ENCODE results near the gene MED25.

DNA sequence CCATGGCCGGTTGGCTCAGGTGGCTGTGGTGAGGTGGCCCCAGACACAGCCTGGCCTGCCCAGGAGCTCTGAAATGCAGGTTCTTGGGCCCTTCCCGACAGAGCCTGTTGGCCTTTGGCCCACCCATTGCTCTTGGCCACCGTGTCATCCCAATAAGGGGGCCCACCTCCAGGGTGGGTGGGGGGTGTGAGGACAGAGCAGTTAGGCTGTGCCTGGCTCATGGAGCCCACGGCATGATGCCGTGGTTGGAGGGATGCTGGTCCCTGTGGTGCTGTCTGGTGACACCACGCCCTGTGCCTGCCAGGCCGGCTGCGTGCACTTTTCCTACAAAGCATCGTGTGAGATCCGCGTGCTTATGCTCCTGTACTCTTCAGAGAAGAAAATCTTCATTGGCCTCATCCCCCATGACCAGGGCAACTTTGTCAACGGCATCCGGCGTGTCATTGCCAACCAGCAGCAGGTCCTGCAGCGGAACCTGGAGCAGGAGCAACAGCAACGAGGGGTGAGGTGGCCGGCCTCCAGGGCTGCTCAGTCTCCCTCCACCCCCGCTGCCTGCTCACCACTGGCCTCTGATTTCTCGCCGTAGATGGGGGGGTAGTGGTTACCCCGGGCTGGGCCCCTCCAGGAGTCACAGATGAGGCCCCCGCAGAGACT lies 41.7 kb downstream of the MED25 start:
- TF ChIP-seq, protein P1, sequence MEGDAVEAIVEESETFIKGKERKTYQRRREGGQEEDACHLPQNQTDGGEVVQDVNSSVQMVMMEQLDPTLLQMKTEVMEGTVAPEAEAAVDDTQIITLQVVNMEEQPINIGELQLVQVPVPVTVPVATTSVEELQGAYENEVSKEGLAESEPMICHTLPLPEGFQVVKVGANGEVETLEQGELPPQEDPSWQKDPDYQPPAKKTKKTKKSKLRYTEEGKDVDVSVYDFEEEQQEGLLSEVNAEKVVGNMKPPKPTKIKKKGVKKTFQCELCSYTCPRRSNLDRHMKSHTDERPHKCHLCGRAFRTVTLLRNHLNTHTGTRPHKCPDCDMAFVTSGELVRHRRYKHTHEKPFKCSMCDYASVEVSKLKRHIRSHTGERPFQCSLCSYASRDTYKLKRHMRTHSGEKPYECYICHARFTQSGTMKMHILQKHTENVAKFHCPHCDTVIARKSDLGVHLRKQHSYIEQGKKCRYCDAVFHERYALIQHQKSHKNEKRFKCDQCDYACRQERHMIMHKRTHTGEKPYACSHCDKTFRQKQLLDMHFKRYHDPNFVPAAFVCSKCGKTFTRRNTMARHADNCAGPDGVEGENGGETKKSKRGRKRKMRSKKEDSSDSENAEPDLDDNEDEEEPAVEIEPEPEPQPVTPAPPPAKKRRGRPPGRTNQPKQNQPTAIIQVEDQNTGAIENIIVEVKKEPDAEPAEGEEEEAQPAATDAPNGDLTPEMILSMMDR (IDR thresholded peaks at IDR 0.05), result no peak
- TF ChIP-seq POLR2A (IDR thresholded peaks at IDR 0.05), result no peak

Data from prostate gland (tissue), 2 donors.